ENCODE measurements around the gene KAZALD1.

GRCh38 chr10:101072923-101073322 lies 11.1 kb downstream of the KAZALD1 start:
- TF ChIP-seq CTCF (IDR thresholded peaks at IDR 0.05; ENCODE audit: low read length) (no peak), EZH2 (IDR thresholded peaks at IDR 0.05; ENCODE audit: borderline replicate concordance, low read length) (no peak)

Measured in OCI-LY1 (cell line).